Loucy (cell line): ENCODE data around the gene SP4.

Experiments used
- H2AFZ ChIP-seq: fragments of 200-600 bp; sonication (generic); 2 replicates; pipeline ENCODE4 v1.6.0; 2016; ENCODE audit warnings: antibody characterized with exemption, mild to moderate bottlenecking, low read length, moderate library complexity
- H3F3A ChIP-seq: fragments of 200-600 bp; 2 replicates; pipeline ENCODE4 v1.6.0; 2016; ENCODE audit warnings: antibody characterized with exemption, low read depth, mild to moderate bottlenecking
- H3K27me3 ChIP-seq: fragments of 200-600 bp; sonication (generic); 2 replicates; pipeline ENCODE4 v1.6.1; 2014; ENCODE audit warnings: low read length, mild to moderate bottlenecking; ENCODE audit not compliant: insufficient read depth, poor library complexity, severe bottlenecking
- H3K36me3 ChIP-seq: fragments of 200-600 bp; sonication (generic); 2 replicates; pipeline ENCODE4 v1.6.1; 2016; ENCODE audit warnings: low read length; ENCODE audit not compliant: insufficient read depth
- H3K4me1 ChIP-seq: fragments of 200-600 bp; sonication (generic); 2 replicates; pipeline ENCODE4 v1.5.1; 2014; ENCODE audit warnings: low read length, mild to moderate bottlenecking; ENCODE audit not compliant: insufficient read depth, poor library complexity, severe bottlenecking
- H3K4me2 ChIP-seq: fragments of 200-600 bp; sonication (generic); 2 replicates; pipeline ENCODE4 v1.6.0; 2014; ENCODE audit warnings: antibody characterized with exemption, low read length, low read depth, mild to moderate bottlenecking; ENCODE audit not compliant: poor library complexity, severe bottlenecking
- H3K4me3 ChIP-seq: fragments of 200-600 bp; sonication (generic); 2 replicates; pipeline ENCODE4 v1.5.1; 2014; ENCODE audit warnings: low read length, mild to moderate bottlenecking, mixed read lengths; ENCODE audit not compliant: poor library complexity, severe bottlenecking
- H3K79me2 ChIP-seq: fragments of 200-600 bp; sonication (generic); 2 replicates; pipeline ENCODE4 v1.6.1; 2014; ENCODE audit warnings: low read length; ENCODE audit not compliant: insufficient read depth
- H3K9ac ChIP-seq: fragments of 200-600 bp; sonication (generic); 2 replicates; pipeline ENCODE4 v1.6.0; 2014; ENCODE audit warnings: mild to moderate bottlenecking, low read depth, low read length, moderate library complexity; ENCODE audit not compliant: poor library complexity, severe bottlenecking
- H3K9me2 ChIP-seq: fragments of 200-600 bp; sonication (generic); replicated peaks from 2 replicates; pipeline ENCODE4 v1.6.1; 2016; ENCODE audit warnings: low read depth, low read length, mixed read lengths
- H3K9me3 ChIP-seq: fragments of 200-600 bp; sonication (generic); 2 replicates; pipeline ENCODE4 v1.6.1; 2014; ENCODE audit warnings: mild to moderate bottlenecking, antibody characterized with exemption, low read length, low read depth; ENCODE audit not compliant: insufficient read depth
- H4K20me1 ChIP-seq: fragments of 200-600 bp; sonication (generic); 2 replicates; pipeline ENCODE4 v1.6.0; 2014; ENCODE audit warnings: antibody characterized with exemption, low read length, mild to moderate bottlenecking; ENCODE audit not compliant: insufficient read depth, poor library complexity, severe bottlenecking
- CTCF ChIP-seq: fragments of 200-600 bp; sonication (generic); conservative IDR thresholded peaks from 2 replicates; pipeline ENCODE4 v1.5.1; 2014; ENCODE audit warnings: mild to moderate bottlenecking, antibody characterized with exemption, low read length
- EZH2phosphoT487 ChIP-seq: fragments of 200-600 bp; IDR thresholded peaks from 2 replicates; pipeline ENCODE4 v1.6.1; 2018; ENCODE audit warnings: antibody characterized with exemption, mild to moderate bottlenecking, moderate library complexity, borderline replicate concordance

SP4 gene

DNA sequence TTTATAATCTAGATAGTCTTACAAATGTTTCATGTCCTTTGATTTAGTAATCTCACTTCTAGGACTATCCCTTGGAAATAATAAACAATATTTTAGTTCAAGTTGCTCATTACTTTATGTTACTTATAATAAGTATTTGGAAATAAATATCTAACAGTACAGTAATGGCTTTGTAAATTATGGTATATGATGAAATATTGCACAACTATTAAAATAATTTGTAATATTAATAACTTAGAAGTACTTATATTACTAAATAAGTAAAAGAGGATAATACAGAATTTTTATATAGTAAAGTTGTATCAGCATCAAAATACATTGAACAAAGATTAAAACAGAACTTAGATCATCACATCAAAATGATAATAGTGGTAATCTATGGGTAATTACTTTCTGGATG is 41.1 kb downstream of the SP4 start:
- H3K4me3 ChIP-seq, result no peak overlapping the region
- TF ChIP-seq EZH2phosphoT487 (no peak), CTCF (no peak)
- no peak overlapping the region for H3K9ac ChIP-seq
- H3K4me1 ChIP-seq, result no peaks in the 10 kb centered on the region
- H3K9me3 ChIP-seq, result no peaks in the 10 kb centered on the region
- H3K4me2 ChIP-seq, result no peak overlapping the region
- no peaks in the 10 kb centered on the region for H3K27me3 ChIP-seq
- H3F3A ChIP-seq, result no peaks in the 10 kb centered on the region
- peaks cover 52% of the 10 kb centered on the region for H3K79me2 ChIP-seq
- no peaks in the 10 kb centered on the region for H3K9me2 ChIP-seq
- no peaks in the 10 kb centered on the region for H3K36me3 ChIP-seq
- H2AFZ ChIP-seq, result no peak overlapping the region
- no peaks in the 10 kb centered on the region for H4K20me1 ChIP-seq

- H3K4me3 ChIP-seq, result no peak overlapping the region
- H3F3A ChIP-seq, result no peaks in the 10 kb centered on the region
- no peak overlapping the region for H3K4me2 ChIP-seq
- no peaks in the 10 kb centered on the region for H4K20me1 ChIP-seq
- TF ChIP-seq EZH2phosphoT487 (no peak), CTCF (no peak)
- H3K36me3 ChIP-seq, result no peaks in the 10 kb centered on the region
- no peaks in the 10 kb centered on the region for H3K4me1 ChIP-seq
- no peaks in the 10 kb centered on the region for H3K9me3 ChIP-seq
- H3K79me2 ChIP-seq, result peaks cover 52% of the 10 kb centered on the region
- H2AFZ ChIP-seq, result no peak overlapping the region
- H3K9ac ChIP-seq, result no peak overlapping the region
- no peaks in the 10 kb centered on the region for H3K9me2 ChIP-seq
- H3K27me3 ChIP-seq, result no peaks in the 10 kb centered on the region
Measured at GRCh38 chr7:21469894-21470293, 42.0 kb downstream of the SP4 start.

- Histone ChIP-seq H2AFZ (no peak overlapping the region), H3K36me3 (no peaks in the 10 kb centered on the region; the same call in 1 of the 2 replicates), H3K27me3 (no peaks in the 10 kb centered on the region), H3K79me2 (peaks cover 44% of the 10 kb centered on the region), H3F3A (no peaks in the 10 kb centered on the region), H3K4me2 (no peak overlapping the region), H3K9me3 (no peaks in the 10 kb centered on the region), H3K4me1 (no peaks in the 10 kb centered on the region), H3K4me3 (no peak overlapping the region), H3K9ac (no peak overlapping the region), H3K9me2 (no peaks in the 10 kb centered on the region), H4K20me1 (no peaks in the 10 kb centered on the region)
- no peak for TF ChIP-seq CTCF
- TF ChIP-seq EZH2phosphoT487, result no peak
Measured at GRCh38 chr7:21472029-21472428, 44.1 kb downstream of the SP4 start.
